RWPE2 (cell line): ENCODE results near the gene CENPO.

Source experiments
- ATAC-seq: fragments of 200-7000 bp; cut with Tn5 transposase; 3 replicates; pipeline ENCODE4 v1.9.1; 2021; ENCODE audit warnings: low read depth
- DNase-seq: peaks from one replicate; pipeline ENCODE4 v3.0.0-alpha.2; 2020; ENCODE audit warnings: low spot score
- H3K27ac ChIP-seq: fragments of 450-650 bp; 2 replicates; pipeline ENCODE4 v1.5.1; 2017; ENCODE audit warnings: mild to moderate bottlenecking; ENCODE audit not compliant: poor library complexity, severe bottlenecking
- H3K27me3 ChIP-seq: fragments of 250-450 bp; sonication (Bioruptor Pico); 2 replicates; pipeline ENCODE4 v1.5.1; 2021; ENCODE audit warnings: mild to moderate bottlenecking, moderate library complexity; ENCODE audit not compliant: insufficient read depth, poor library complexity, severe bottlenecking
- H3K36me3 ChIP-seq: fragments of 250-450 bp; sonication (Bioruptor Pico); 2 replicates; pipeline ENCODE4 v1.5.1; 2020; ENCODE audit warnings: low read depth, mild to moderate bottlenecking, moderate library complexity
- H3K4me1 ChIP-seq: fragments of 250-450 bp; sonication (Bioruptor Pico); 2 replicates; pipeline ENCODE4 v1.5.1; 2021; ENCODE audit warnings: mild to moderate bottlenecking, moderate library complexity; ENCODE audit not compliant: insufficient read depth, poor library complexity, severe bottlenecking
- H3K4me3 ChIP-seq: fragments of 250-450 bp; sonication (Bioruptor Pico); 2 replicates; pipeline ENCODE4 v1.5.1; 2021; ENCODE audit warnings: mild to moderate bottlenecking, moderate library complexity; ENCODE audit not compliant: severe bottlenecking
- H3K9me3 ChIP-seq: fragments of 250-450 bp; sonication (Bioruptor Pico); 2 replicates; pipeline ENCODE4 v1.5.1; 2021; ENCODE audit warnings: mild to moderate bottlenecking, moderate library complexity; ENCODE audit not compliant: severe bottlenecking
- TF ChIP-seq, protein P1 (sequence below): fragments of 450-650 bp; IDR thresholded peaks from one replicate; pipeline ENCODE4 v1.5.1; 2017; ENCODE audit warnings: mild to moderate bottlenecking, moderate library complexity; ENCODE audit not compliant: poor library complexity, severe bottlenecking

CENPO gene

GRCh38 chr2:24853996-24854395 is 60.8 kb downstream of the CENPO start:
- Histone ChIP-seq H3K36me3 (peaks cover 3% of the 10 kb centered on the region; the same call in 1 of the 2 replicates), H3K4me1 (no peaks in the 10 kb centered on the region), H3K27me3 (no peaks in the 10 kb centered on the region), H3K27ac (no peak overlapping the region), H3K9me3 (no peaks in the 10 kb centered on the region), H3K4me3 (no peak overlapping the region)
- DNase-seq (no peak), ATAC-seq (no peak)
- TF ChIP-seq, protein P1, sequence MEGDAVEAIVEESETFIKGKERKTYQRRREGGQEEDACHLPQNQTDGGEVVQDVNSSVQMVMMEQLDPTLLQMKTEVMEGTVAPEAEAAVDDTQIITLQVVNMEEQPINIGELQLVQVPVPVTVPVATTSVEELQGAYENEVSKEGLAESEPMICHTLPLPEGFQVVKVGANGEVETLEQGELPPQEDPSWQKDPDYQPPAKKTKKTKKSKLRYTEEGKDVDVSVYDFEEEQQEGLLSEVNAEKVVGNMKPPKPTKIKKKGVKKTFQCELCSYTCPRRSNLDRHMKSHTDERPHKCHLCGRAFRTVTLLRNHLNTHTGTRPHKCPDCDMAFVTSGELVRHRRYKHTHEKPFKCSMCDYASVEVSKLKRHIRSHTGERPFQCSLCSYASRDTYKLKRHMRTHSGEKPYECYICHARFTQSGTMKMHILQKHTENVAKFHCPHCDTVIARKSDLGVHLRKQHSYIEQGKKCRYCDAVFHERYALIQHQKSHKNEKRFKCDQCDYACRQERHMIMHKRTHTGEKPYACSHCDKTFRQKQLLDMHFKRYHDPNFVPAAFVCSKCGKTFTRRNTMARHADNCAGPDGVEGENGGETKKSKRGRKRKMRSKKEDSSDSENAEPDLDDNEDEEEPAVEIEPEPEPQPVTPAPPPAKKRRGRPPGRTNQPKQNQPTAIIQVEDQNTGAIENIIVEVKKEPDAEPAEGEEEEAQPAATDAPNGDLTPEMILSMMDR = no peak

DNA sequence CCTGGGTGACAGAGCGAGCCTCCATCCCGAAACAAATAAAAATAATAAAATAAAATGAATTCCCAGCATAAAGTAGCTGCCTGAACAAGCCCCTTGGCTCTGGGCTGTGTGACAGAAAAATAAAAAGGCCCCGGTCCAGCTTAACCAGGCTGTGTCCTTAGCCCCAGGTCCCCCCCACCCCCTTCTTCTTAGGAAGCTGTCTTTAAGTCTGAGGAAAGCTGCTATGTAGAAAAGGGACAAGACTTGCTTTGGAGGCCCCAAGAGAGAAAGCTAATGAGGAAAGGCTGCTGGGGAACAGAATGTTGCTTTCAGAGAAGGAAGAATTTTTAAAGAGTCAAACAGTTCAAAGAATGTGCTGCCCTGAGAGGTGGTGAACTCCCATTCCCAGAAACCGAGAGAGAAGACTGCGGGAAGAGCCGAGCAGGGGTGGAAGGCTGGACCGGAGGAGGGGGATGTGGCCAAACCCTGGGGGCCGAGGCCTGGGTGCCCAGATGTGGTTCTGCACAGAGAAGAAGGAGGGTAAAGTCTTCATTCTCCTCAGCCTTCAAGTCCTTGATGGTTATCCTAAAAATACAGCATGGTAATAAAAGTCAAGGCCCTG is 61.9 kb downstream of the CENPO start:
- no peak overlapping the region for H3K4me3 ChIP-seq
- no peaks in the 10 kb centered on the region for H3K27me3 ChIP-seq
- H3K36me3 ChIP-seq = peaks cover 3% of the 10 kb centered on the region; the same call in 1 of the 2 replicates
- no peak overlapping the region for H3K27ac ChIP-seq
- TF ChIP-seq, protein P1 = no peak
- no peaks in the 10 kb centered on the region for H3K9me3 ChIP-seq
- DNase-seq (no peak), ATAC-seq (no peak)
- H3K4me1 ChIP-seq = no peaks in the 10 kb centered on the region

GRCh38 chr2:24855726-24856125 is 62.5 kb downstream of the CENPO start:
- H3K9me3 ChIP-seq = no peaks in the 10 kb centered on the region
- H3K4me1 ChIP-seq = no peaks in the 10 kb centered on the region
- ATAC-seq (no peak), DNase-seq (no peak)
- H3K27ac ChIP-seq = no peak overlapping the region
- H3K4me3 ChIP-seq = no peak overlapping the region
- no peaks in the 10 kb centered on the region for H3K27me3 ChIP-seq
- H3K36me3 ChIP-seq = peaks cover 3% of the 10 kb centered on the region; the same call in 1 of the 2 replicates
- TF ChIP-seq, protein P1 = no peak

DNA sequence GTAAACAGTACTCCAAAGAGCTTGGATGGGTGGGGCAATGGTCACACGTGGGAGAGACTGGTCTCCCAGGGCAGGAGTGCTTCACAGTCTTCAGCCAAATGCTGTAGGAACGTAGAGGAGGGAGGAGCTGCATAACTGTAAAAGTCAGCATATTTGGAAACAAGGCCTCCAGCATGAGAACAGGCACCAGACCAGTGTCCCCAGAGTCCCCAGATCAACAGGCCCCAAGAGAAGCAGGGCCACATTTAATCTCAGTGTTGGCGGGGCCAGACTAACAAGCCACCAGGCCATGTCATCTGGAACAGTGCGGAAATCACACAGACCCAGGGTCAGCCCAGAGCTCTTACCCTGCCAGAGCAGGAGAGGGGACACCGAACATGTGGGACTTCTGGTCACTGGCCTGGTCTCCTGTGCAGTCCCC is 63.6 kb downstream of the CENPO start:
- ATAC-seq = no peak
- H3K9me3 ChIP-seq = no peaks in the 10 kb centered on the region
- no peak for DNase-seq
- H3K27me3 ChIP-seq = no peaks in the 10 kb centered on the region
- H3K36me3 ChIP-seq = peaks cover 3% of the 10 kb centered on the region; the same call in 1 of the 2 replicates
- TF ChIP-seq, protein P1 = no peak
- no peak overlapping the region for H3K4me3 ChIP-seq
- H3K4me1 ChIP-seq = no peaks in the 10 kb centered on the region
- no peak overlapping the region for H3K27ac ChIP-seq

GRCh38 chr2:24857746-24858145 is 64.5 kb downstream of the CENPO start:
- ATAC-seq (no peak), DNase-seq (no peak)
- Histone ChIP-seq H3K4me1 (no peaks in the 10 kb centered on the region), H3K36me3 (peaks cover 5% of the 10 kb centered on the region), H3K27ac (no peak overlapping the region), H3K9me3 (no peaks in the 10 kb centered on the region), H3K4me3 (no peak overlapping the region), H3K27me3 (no peaks in the 10 kb centered on the region)
- TF ChIP-seq, protein P1 = no peak
